ENCODE measurements around the gene LAMA1.
"Not testable (repeated sequence)": the region's sequence is repeated elsewhere in the genome, so short reads cannot be mapped to it uniquely, and the experiment has no call there.

Gene LAMA1, protein sequence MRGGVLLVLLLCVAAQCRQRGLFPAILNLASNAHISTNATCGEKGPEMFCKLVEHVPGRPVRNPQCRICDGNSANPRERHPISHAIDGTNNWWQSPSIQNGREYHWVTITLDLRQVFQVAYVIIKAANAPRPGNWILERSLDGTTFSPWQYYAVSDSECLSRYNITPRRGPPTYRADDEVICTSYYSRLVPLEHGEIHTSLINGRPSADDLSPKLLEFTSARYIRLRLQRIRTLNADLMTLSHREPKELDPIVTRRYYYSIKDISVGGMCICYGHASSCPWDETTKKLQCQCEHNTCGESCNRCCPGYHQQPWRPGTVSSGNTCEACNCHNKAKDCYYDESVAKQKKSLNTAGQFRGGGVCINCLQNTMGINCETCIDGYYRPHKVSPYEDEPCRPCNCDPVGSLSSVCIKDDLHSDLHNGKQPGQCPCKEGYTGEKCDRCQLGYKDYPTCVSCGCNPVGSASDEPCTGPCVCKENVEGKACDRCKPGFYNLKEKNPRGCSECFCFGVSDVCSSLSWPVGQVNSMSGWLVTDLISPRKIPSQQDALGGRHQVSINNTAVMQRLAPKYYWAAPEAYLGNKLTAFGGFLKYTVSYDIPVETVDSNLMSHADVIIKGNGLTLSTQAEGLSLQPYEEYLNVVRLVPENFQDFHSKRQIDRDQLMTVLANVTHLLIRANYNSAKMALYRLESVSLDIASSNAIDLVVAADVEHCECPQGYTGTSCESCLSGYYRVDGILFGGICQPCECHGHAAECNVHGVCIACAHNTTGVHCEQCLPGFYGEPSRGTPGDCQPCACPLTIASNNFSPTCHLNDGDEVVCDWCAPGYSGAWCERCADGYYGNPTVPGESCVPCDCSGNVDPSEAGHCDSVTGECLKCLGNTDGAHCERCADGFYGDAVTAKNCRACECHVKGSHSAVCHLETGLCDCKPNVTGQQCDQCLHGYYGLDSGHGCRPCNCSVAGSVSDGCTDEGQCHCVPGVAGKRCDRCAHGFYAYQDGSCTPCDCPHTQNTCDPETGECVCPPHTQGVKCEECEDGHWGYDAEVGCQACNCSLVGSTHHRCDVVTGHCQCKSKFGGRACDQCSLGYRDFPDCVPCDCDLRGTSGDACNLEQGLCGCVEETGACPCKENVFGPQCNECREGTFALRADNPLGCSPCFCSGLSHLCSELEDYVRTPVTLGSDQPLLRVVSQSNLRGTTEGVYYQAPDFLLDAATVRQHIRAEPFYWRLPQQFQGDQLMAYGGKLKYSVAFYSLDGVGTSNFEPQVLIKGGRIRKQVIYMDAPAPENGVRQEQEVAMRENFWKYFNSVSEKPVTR (N-terminal part only)

GRCh38 chr18:7117390-7118355 lies at the start of gene LAMA1:
Gene LAMA1 (minus strand): TSS chr18:7117797. CDS start chr18:7117720, 77 bp downstream.
- no peak for DNase-seq (ENCODE audit: low spot score)

- DNase-seq (ENCODE audit: low spot score), result no peak
Observed at GRCh38 chr18:7165846-7166393, 48.3 kb upstream of the LAMA1 start.

- DNase-seq (ENCODE audit: low spot score), result no peak
Observed at GRCh38 chr18:7164323-7165004, 46.9 kb upstream of the LAMA1 start.

DNA sequence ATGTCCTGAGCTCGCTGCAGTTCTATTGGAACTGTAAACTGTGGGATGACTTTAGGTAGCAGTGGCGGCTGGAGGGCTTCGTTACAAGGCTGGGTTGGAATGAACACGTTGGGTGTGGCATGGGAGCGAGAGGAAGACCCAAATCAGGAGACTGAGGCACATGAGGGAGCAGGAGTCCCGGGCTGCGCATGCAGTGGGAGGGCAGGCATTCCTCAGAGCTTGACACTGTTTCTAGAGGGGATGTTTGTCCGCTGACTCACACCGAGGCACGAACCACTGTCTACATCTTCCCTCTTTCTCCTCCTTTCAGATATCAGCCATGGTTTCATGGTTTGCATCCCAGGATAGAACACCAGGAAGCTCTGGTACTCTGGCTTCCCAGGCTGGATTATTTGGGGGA lies 40.6 kb upstream of the LAMA1 start:
- DNase-seq (ENCODE audit: low spot score), result no peak

- DNase-seq (ENCODE audit: low spot score), result no peak
Observed at GRCh38 chr18:7157760-7158159, 40.2 kb upstream of the LAMA1 start.

DNA sequence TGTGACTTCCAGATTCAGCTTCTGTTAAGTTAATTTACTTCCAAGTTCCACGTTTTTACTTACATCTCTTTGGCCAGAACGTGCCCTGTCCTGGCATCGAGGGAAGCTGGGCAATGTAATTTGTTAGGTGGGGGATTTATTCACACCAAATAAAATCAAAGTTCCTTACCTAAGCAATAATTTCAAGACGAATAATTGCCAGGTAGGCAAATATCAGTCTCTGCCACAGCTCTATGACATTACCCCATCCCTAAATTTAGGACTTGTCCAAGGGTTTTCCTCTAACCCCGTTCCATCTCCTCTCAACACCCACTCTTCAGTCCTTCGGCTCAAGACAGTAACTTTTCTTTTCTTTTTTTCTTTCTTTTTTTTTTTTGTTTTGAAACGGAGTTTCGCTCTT lies 38.3 kb upstream of the LAMA1 start:
- no peak for DNase-seq (ENCODE audit: low spot score)

DNA sequence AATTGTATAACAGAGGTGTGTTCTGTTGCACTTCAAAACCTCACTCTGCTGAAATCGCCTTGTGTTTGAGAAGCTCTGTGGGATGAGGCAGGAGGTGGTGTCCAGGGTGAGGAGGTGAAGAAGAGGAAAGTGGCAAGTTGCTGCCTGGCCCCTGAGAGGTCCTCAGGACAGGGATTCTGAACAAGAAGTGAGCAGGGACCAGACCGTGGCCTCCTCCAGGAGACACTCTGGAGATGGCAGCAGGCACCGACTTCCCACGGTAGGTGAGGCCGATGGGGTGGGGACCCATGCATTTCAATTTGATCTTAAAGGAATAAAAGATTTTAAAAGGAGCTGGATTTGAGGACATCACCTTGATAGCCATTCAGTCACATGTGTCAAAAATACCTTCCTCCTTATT lies 37.5 kb upstream of the LAMA1 start:
- no peak for DNase-seq (ENCODE audit: low spot score)

- DNase-seq (ENCODE audit: low spot score), result no peak
Observed at GRCh38 chr18:7152440-7152839, 34.8 kb upstream of the LAMA1 start.

DNA sequence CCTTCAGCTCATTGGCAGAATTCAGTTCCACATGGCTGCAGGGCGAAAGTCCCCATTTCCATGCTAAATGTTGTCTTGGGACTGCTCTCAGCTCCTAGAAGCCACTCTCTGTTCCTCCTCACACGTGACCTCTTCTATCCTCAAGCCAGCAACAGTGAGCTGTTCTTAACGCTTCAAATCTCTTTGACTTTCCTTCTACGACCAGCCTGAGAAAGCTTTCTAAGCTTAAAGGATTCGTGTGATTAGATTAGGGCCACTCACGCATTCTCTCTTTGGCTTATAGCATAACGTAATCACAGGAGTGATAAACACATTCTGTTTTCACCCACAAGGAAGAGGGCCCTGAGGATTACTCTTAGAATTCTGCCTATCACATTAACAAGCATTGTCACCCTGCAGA lies 29.8 kb upstream of the LAMA1 start:
- no peak for DNase-seq (ENCODE audit: low spot score)

GRCh38 chr18:7146067-7146466 lies 28.5 kb upstream of the LAMA1 start:
- no peak for DNase-seq (ENCODE audit: low spot score)

DNA sequence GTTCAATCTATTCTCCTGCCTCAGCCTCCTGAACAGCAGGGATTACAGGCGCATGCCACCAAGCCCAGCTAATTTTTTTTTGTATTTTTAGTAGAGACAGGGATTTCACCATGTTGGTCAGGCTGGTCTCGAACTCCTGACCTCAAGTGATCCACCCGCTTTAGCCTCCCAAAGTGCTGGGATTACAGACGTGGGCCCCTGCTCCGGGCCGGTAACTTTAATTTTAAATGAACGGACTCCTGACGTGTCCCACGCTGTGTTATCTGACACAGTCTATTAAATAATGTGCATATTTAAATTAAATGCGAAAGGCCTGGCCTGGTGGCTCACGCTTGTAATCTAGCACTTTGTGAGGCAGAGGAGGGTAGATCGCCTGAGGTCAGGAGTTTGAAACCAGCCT lies 27.3 kb upstream of the LAMA1 start:
- not testable (repeated sequence) for DNase-seq (ENCODE audit: low spot score)

GRCh38 chr18:7141287-7141686 lies 23.7 kb upstream of the LAMA1 start:
- no peak for DNase-seq (ENCODE audit: low spot score)

- DNase-seq (ENCODE audit: low spot score), result no peak
Observed at GRCh38 chr18:7139409-7139808, 21.8 kb upstream of the LAMA1 start.

- no peak for DNase-seq (ENCODE audit: low spot score)
Observed at GRCh38 chr18:7133181-7133580, 15.6 kb upstream of the LAMA1 start.

- no peak for DNase-seq (ENCODE audit: low spot score)
Observed at GRCh38 chr18:7132356-7133150, 15.0 kb upstream of the LAMA1 start.

GRCh38 chr18:7122376-7122775 lies 4.8 kb upstream of the LAMA1 start:
- DNase-seq (ENCODE audit: low spot score), result no peak

GRCh38 chr18:7116792-7117389 lies 706 bp downstream of the LAMA1 start:
- DNase-seq (ENCODE audit: low spot score), result no peak

DNA sequence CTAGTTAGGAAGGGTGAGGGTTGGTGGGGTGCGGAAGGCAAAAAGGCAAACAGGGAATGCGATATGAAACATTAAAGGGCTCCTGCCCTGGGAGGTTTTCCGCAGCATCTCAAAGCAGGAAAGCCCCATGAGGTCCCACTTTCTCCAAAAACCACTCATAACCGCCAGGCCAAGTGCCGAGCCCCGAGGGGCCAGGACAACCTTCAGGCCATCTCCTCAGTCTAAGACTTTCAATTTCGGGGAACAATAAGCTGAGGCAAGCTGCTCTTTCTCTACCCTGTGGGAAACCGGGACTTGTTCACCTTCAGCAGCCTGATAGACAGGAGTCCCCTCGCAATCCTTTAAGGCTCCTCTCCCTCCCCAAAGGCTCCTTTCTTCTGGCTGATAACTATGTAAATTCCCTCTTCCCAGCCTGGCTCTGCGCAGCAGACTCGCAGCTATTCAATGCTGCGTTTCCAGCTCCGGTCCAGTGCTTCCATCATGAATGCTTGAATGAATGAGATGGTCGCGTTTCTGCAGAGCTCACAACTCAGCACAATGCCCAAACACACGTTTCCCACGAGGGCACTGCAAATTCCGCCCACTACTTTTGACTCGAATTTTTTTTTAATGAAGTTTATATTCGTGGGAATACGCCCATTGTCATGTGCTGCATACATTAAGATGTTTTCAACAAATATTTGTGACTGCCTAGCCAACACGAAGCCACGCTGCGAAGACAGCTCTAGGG lies 1.4 kb downstream of the LAMA1 start:
- no peak for DNase-seq (ENCODE audit: low spot score)
